Fibroblast of lung (primary cell): ENCODE measurements around the gene GC.

Experiments used
- EZH2 ChIP-seq: IDR thresholded peaks from 2 replicates; pipeline ENCODE4 v1.5.1; 2012; ENCODE audit warnings: low read length, control low read depth, mild to moderate bottlenecking; ENCODE audit errors: missing control alignments
- TF ChIP-seq, protein P1 (sequence below), 2 donors: IDR thresholded peaks in 1 of 2; conservative IDR thresholded peaks in 1 of 2; 1 replicate in 1 of 2; 2 replicates in 1 of 2; pipeline ENCODE4 v1.5.1; 2011 to 2012; ENCODE audit warnings: low read length in 2 of 2, control low read depth in 1 of 2, inconsistent platforms in 1 of 2, low read depth in 1 of 2, mild to moderate bottlenecking in 1 of 2

DNA sequence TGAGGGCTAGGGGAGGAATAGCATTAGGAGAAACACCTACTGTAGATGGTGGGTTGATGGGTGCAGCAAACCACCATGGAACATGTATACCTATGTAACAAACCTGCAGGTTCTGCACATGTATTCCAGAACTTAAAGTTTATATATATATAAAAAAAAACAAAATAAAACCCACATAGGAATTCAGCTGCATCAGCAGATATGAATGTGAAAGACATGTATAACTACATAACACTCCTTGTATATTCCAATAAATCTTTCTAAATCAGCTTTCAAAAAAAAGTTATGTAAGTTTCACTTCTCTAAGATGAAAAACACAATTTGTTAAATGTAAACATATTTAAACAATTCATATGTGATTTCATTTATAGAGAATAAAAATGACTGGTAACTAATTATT, 6.0 kb downstream of the GC start:
- TF ChIP-seq, protein P1, sequence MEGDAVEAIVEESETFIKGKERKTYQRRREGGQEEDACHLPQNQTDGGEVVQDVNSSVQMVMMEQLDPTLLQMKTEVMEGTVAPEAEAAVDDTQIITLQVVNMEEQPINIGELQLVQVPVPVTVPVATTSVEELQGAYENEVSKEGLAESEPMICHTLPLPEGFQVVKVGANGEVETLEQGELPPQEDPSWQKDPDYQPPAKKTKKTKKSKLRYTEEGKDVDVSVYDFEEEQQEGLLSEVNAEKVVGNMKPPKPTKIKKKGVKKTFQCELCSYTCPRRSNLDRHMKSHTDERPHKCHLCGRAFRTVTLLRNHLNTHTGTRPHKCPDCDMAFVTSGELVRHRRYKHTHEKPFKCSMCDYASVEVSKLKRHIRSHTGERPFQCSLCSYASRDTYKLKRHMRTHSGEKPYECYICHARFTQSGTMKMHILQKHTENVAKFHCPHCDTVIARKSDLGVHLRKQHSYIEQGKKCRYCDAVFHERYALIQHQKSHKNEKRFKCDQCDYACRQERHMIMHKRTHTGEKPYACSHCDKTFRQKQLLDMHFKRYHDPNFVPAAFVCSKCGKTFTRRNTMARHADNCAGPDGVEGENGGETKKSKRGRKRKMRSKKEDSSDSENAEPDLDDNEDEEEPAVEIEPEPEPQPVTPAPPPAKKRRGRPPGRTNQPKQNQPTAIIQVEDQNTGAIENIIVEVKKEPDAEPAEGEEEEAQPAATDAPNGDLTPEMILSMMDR (conservative IDR thresholded peaks at IDR 0.05 in 1 of 2, IDR thresholded peaks at IDR 0.05 in 1 of 2; ENCODE audit: low read depth in 1 of 2, low read length in 2 of 2) = no peak
- no peak for TF ChIP-seq EZH2
